MM.1S (cell line): ENCODE results near the gene S100A9.

Source experiments
- DNase-seq: peaks from one replicate; pipeline ENCODE4 v3.0.0-alpha.2; 2015
- H2AFZ ChIP-seq: fragments of 300-600 bp; sonication (generic); 2 replicates; pipeline ENCODE4 v1.6.0; 2016; ENCODE audit warnings: antibody characterized with exemption, low read length
- H3F3A ChIP-seq: fragments of 300-600 bp; sonication (generic); 2 replicates; pipeline ENCODE4 v1.6.1; 2016; ENCODE audit warnings: mild to moderate bottlenecking, antibody characterized with exemption, low read length, moderate library complexity, mixed read lengths; ENCODE audit not compliant: insufficient read depth
- H3K27ac ChIP-seq: fragments of 300-600 bp; sonication (generic); 2 replicates; pipeline ENCODE4 v1.5.1; 2016; ENCODE audit warnings: mild to moderate bottlenecking, low read length
- H3K27me3 ChIP-seq: fragments of 300-600 bp; sonication (generic); replicated peaks from 2 replicates; pipeline ENCODE4 v1.6.0; 2016; ENCODE audit warnings: low read length; ENCODE audit not compliant: insufficient read depth
- H3K36me3 ChIP-seq: fragments of 300-600 bp; sonication (generic); replicated peaks from 2 replicates; pipeline ENCODE4 v1.6.1; 2016; ENCODE audit warnings: mild to moderate bottlenecking, low read length, mixed read lengths; ENCODE audit not compliant: insufficient read depth
- H3K4me1 ChIP-seq: fragments of 300-600 bp; sonication (generic); 2 replicates; pipeline ENCODE4 v1.6.1; 2016; ENCODE audit warnings: low read length, mixed read lengths
- H3K4me2 ChIP-seq: fragments of 300-600 bp; sonication (generic); 2 replicates; pipeline ENCODE4 v1.6.0; 2016; ENCODE audit warnings: low read depth, low read length
- H3K4me3 ChIP-seq: fragments of 300-600 bp; sonication (generic); 2 replicates; pipeline ENCODE4 v1.5.1; 2016; ENCODE audit warnings: low read length, mixed read lengths
- H3K79me2 ChIP-seq: fragments of 300-600 bp; sonication (generic); 2 replicates; pipeline ENCODE4 v1.6.1; 2016; ENCODE audit warnings: mixed run types, low read length, mixed read lengths
- H3K9ac ChIP-seq: fragments of 300-600 bp; sonication (generic); 2 replicates; pipeline ENCODE4 v1.6.1; 2016; ENCODE audit warnings: low read length, mixed read lengths
- H3K9me2 ChIP-seq: fragments of 300-600 bp; sonication (generic); replicated peaks from 2 replicates; pipeline ENCODE4 v1.6.1; 2016; ENCODE audit warnings: mild to moderate bottlenecking, low read length, mixed read lengths; ENCODE audit not compliant: insufficient read depth
- H3K9me3 ChIP-seq: fragments of 300-600 bp; sonication (generic); replicated peaks from 2 replicates; pipeline ENCODE4 v1.6.1; 2016; ENCODE audit warnings: mild to moderate bottlenecking, low read length, mixed read lengths; ENCODE audit not compliant: insufficient read depth
- H4K20me1 ChIP-seq: fragments of 300-600 bp; sonication (generic); 2 replicates; pipeline ENCODE4 v1.6.1; 2016; ENCODE audit warnings: mild to moderate bottlenecking, low read length, moderate library complexity, mixed read lengths; ENCODE audit not compliant: insufficient read depth
- EZH2 ChIP-seq: fragments of 300-600 bp; sonication (generic); optimal IDR thresholded peaks from 2 replicates; pipeline ENCODE3; 2017; ENCODE audit warnings: low read depth, mild to moderate bottlenecking, antibody characterized with exemption, low read length, mixed read lengths
- EZH2phosphoT487 ChIP-seq: fragments of 300-600 bp; sonication (generic); IDR thresholded peaks from 2 replicates; pipeline ENCODE4 v1.6.1; 2018; ENCODE audit warnings: antibody characterized with exemption, low read length
- TF ChIP-seq, protein P1 (sequence below): fragments of 300-600 bp; sonication (generic); IDR thresholded peaks from 2 replicates; pipeline ENCODE4 v1.5.1; 2016; ENCODE audit warnings: antibody characterized with exemption, low read length, mixed read lengths

The S100A9 gene

DNA sequence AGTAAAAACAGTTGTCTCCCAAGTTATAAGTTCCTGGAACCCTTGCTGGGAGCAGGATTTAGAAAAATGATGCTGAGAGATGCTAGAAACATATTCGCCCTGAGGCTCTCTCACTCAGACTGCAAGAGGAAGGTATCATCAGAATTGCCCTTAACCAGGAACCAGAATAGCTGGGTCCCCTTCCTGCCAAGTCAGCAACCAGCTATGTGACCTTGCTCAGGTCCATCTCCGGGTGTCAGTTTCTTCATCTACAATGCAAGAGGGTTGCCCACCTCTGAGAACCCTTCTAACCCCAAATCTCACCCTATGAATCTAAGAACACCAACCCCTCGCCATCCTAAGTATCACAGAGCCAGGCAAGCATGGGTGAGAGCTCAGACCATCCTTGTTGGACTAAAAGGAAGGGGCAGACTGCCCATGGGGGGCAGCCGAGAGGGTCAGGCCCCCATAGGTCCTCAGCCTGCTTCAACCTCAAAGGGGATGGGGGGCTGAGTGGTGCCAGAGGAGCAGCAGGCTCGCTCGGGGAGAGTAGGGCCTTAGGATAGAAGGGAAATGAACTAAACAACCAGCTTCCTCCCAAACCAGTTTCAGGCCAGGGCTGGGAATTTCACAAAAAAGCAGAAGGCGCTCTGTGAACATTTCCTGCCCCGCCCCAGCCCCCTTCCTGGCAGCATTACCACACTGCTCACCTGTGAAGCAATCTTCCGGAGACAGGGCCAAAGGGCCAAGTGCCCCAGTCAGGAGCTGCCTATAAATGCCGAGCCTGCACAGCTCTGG lies 390 bp upstream of the S100A9 start:
- no peak overlapping the region for H3K9ac ChIP-seq
- no peak overlapping the region for H3K4me2 ChIP-seq
- H2AFZ ChIP-seq: 0 out of 2 replicates have a peak overlapping the region, but pooled peaks have one; percentile 3
- no peak overlapping the region for H3K4me3 ChIP-seq
- H3K27ac ChIP-seq: no peak overlapping the region
- no peaks in the 10 kb centered on the region for H3K27me3 ChIP-seq
- H3K36me3 ChIP-seq: no peaks in the 10 kb centered on the region
- H4K20me1 ChIP-seq: no peaks in the 10 kb centered on the region
- no peak for DNase-seq
- no peaks in the 10 kb centered on the region for H3K9me3 ChIP-seq
- TF ChIP-seq EZH2phosphoT487: no peak
- TF ChIP-seq EZH2: no peak
- TF ChIP-seq, protein P1, sequence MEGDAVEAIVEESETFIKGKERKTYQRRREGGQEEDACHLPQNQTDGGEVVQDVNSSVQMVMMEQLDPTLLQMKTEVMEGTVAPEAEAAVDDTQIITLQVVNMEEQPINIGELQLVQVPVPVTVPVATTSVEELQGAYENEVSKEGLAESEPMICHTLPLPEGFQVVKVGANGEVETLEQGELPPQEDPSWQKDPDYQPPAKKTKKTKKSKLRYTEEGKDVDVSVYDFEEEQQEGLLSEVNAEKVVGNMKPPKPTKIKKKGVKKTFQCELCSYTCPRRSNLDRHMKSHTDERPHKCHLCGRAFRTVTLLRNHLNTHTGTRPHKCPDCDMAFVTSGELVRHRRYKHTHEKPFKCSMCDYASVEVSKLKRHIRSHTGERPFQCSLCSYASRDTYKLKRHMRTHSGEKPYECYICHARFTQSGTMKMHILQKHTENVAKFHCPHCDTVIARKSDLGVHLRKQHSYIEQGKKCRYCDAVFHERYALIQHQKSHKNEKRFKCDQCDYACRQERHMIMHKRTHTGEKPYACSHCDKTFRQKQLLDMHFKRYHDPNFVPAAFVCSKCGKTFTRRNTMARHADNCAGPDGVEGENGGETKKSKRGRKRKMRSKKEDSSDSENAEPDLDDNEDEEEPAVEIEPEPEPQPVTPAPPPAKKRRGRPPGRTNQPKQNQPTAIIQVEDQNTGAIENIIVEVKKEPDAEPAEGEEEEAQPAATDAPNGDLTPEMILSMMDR: no peak
- no peaks in the 10 kb centered on the region for H3K9me2 ChIP-seq
- 0 out of 2 replicates have a peak, but pooled peaks cover 3% of the 10 kb centered on the region for H3K4me1 ChIP-seq
- no peaks in the 10 kb centered on the region for H3K79me2 ChIP-seq
- no peaks in the 10 kb centered on the region for H3F3A ChIP-seq

GRCh38 chr1:153358691-153358975 lies 979 bp downstream of the S100A9 start:
- Histone ChIP-seq H3F3A (no peaks in the 10 kb centered on the region), H3K79me2 (no peaks in the 10 kb centered on the region), H3K9me3 (no peaks in the 10 kb centered on the region), H3K4me2 (no peak overlapping the region), H3K27ac (no peak overlapping the region), H3K4me3 (no peak overlapping the region), H4K20me1 (no peaks in the 10 kb centered on the region), H3K36me3 (no peaks in the 10 kb centered on the region), H3K9ac (no peak overlapping the region), H3K27me3 (no peaks in the 10 kb centered on the region), H2AFZ (no peak overlapping the region), H3K4me1 (0 out of 2 replicates have a peak, but pooled peaks cover 3% of the 10 kb centered on the region), H3K9me2 (no peaks in the 10 kb centered on the region)
- DNase-seq: no peak
- TF ChIP-seq EZH2: no peak
- TF ChIP-seq, protein P1: no peak
- TF ChIP-seq EZH2phosphoT487: no peak

- Histone ChIP-seq H3K4me1 (0 out of 2 replicates have a peak, but pooled peaks cover 3% of the 10 kb centered on the region), H3K4me2 (no peak overlapping the region), H3K36me3 (no peaks in the 10 kb centered on the region), H3F3A (no peaks in the 10 kb centered on the region), H3K4me3 (no peak overlapping the region), H3K79me2 (no peaks in the 10 kb centered on the region), H3K27me3 (no peaks in the 10 kb centered on the region), H2AFZ (no peak overlapping the region), H3K9ac (no peak overlapping the region), H3K9me2 (no peaks in the 10 kb centered on the region), H3K9me3 (no peaks in the 10 kb centered on the region), H3K27ac (no peak overlapping the region), H4K20me1 (no peaks in the 10 kb centered on the region)
- TF ChIP-seq, protein P1: no peak
- TF ChIP-seq EZH2 (no peak), EZH2phosphoT487 (no peak)
- DNase-seq: no peak
Measured at GRCh38 chr1:153359241-153359640, 1.6 kb downstream of the S100A9 start.
